Neutrophil (primary cell): ENCODE measurements around the gene HDGFL3.
"Not testable (repeated sequence)": the region's sequence is repeated elsewhere in the genome, so short reads cannot be mapped to it uniquely, and the experiment has no call there.

ENCODE experiments used
- H3K27ac ChIP-seq: fragments of 200-600 bp; sonication (generic); 2 replicates; pipeline ENCODE4 v1.5.1; 2016; ENCODE audit warnings: mild to moderate bottlenecking, moderate library complexity
- H3K27me3 ChIP-seq: fragments of 200-600 bp; sonication (generic); 2 replicates; pipeline ENCODE4 v1.6.0; 2016; ENCODE audit warnings: mild to moderate bottlenecking
- H3K36me3 ChIP-seq: fragments of 200-600 bp; sonication (generic); 2 replicates; pipeline ENCODE4 v1.5.1; 2017
- H3K4me1 ChIP-seq, 2 experiments: fragments of 200-600 bp in 1 of 2; sonication (generic) in 1 of 2; 1 replicate in 1 of 2; 2 replicates in 1 of 2; pipeline versions ENCODE4 v1.5.1 to v1.6.1; 2013 to 2016; ENCODE audit warnings: low read depth in 1 of 2, low read length in 1 of 2, mild to moderate bottlenecking in 1 of 2, moderate library complexity in 1 of 2; ENCODE audit not compliant: control insufficient read depth in 1 of 2, insufficient read depth in 1 of 2
- H3K4me3 ChIP-seq, 2 experiments: fragments of 200-600 bp in 1 of 2; sonication (generic) in 1 of 2; 1 replicate in 1 of 2; 2 replicates in 1 of 2; pipeline ENCODE4 v1.5.1; 2013 to 2016; ENCODE audit warnings: low read depth in 1 of 2, low read length in 1 of 2, mild to moderate bottlenecking in 1 of 2, moderate library complexity in 1 of 2
- H3K9me3 ChIP-seq: fragments of 200-600 bp; sonication (generic); 2 replicates; pipeline ENCODE4 v1.5.1; 2016
- TF ChIP-seq, protein P1 (sequence below): fragments of 200-600 bp; sonication (generic); IDR thresholded peaks from 2 replicates; pipeline ENCODE4 v1.5.1; 2016; ENCODE audit warnings: antibody characterized with exemption

Gene HDGFL3

DNA sequence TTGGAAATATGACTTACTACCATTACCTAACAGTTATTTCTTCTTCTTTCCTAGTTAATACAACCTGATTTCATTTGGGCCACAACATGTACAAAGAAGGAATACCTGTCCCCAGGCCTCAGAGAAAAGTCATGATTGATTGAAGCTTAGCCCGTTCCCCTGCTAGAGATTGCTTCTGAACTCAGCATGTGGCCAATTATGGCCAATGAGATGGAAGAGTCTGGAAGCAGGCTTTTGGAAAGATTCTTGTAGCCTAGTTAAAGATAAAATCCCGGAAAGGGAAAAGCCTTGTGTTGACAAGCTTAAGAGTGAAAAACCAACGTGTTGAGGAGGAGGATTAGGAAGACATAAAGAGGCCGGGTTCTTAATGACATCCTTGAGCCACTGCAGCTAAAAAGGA, 117.2 kb downstream of the HDGFL3 start:
- Histone ChIP-seq H3K9me3 (no peaks in the 10 kb centered on the region), H3K4me1 (peaks cover 0 to 4% of the 10 kb centered on the region in 2 experiments), H3K27me3 (no peaks in the 10 kb centered on the region), H3K27ac (no peak overlapping the region), H3K4me3 (no peak overlapping the region), H3K36me3 (no peaks in the 10 kb centered on the region)
- TF ChIP-seq, protein P1, sequence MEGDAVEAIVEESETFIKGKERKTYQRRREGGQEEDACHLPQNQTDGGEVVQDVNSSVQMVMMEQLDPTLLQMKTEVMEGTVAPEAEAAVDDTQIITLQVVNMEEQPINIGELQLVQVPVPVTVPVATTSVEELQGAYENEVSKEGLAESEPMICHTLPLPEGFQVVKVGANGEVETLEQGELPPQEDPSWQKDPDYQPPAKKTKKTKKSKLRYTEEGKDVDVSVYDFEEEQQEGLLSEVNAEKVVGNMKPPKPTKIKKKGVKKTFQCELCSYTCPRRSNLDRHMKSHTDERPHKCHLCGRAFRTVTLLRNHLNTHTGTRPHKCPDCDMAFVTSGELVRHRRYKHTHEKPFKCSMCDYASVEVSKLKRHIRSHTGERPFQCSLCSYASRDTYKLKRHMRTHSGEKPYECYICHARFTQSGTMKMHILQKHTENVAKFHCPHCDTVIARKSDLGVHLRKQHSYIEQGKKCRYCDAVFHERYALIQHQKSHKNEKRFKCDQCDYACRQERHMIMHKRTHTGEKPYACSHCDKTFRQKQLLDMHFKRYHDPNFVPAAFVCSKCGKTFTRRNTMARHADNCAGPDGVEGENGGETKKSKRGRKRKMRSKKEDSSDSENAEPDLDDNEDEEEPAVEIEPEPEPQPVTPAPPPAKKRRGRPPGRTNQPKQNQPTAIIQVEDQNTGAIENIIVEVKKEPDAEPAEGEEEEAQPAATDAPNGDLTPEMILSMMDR, result no peak

DNA sequence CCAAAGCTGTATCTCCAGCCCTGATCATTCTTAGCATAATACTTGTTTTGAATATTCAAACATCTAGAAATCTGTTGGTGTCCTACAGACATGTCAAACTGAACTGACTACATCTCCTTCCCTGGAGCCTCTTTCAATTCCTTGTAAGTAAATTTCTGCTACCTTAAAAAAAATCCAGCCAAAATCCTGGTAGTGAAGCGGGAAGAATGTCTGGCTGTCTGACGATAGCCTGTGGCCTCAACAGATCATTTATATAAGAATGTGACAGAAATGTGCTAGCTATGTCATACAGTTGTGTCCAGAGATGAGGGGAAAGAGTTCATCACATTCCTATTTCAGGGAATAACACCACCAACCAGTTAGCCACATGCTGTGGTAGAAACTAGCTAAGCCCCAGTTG, 118.7 kb downstream of the HDGFL3 start:
- Histone ChIP-seq H3K4me1 (peaks cover 0 to 4% of the 10 kb centered on the region in 2 experiments), H3K36me3 (no peaks in the 10 kb centered on the region), H3K9me3 (no peaks in the 10 kb centered on the region), H3K27me3 (no peaks in the 10 kb centered on the region), H3K27ac (no peak overlapping the region), H3K4me3 (no peak overlapping the region)
- TF ChIP-seq, protein P1, result no peak

DNA sequence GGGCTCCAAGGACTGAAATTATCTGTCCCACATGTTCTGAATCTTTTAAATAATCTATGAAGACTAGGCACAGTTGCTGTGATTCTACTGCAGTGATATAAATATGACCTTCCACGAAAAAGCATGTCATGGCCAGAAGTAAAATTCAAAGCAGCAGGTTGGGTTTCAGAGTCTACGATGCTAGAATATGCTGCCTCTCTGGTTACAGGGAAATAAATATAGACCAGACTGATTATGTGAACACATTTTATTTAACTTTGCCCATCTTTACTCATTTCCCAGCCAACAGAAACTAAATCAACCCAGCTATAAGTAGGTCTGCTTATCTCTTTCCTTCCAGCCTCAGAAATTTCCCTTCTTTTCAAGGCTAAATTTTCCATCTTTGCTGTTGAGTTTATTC, 120.0 kb downstream of the HDGFL3 start:
- H3K9me3 ChIP-seq, result no peaks in the 10 kb centered on the region
- no peak overlapping the region for H3K4me3 ChIP-seq
- TF ChIP-seq, protein P1, result no peak
- H3K27me3 ChIP-seq, result peaks cover 2% of the 10 kb centered on the region
- H3K36me3 ChIP-seq, result no peaks in the 10 kb centered on the region
- H3K27ac ChIP-seq, result no peak overlapping the region
- peaks cover 0 to 4% of the 10 kb centered on the region in 2 experiments for H3K4me1 ChIP-seq

DNA sequence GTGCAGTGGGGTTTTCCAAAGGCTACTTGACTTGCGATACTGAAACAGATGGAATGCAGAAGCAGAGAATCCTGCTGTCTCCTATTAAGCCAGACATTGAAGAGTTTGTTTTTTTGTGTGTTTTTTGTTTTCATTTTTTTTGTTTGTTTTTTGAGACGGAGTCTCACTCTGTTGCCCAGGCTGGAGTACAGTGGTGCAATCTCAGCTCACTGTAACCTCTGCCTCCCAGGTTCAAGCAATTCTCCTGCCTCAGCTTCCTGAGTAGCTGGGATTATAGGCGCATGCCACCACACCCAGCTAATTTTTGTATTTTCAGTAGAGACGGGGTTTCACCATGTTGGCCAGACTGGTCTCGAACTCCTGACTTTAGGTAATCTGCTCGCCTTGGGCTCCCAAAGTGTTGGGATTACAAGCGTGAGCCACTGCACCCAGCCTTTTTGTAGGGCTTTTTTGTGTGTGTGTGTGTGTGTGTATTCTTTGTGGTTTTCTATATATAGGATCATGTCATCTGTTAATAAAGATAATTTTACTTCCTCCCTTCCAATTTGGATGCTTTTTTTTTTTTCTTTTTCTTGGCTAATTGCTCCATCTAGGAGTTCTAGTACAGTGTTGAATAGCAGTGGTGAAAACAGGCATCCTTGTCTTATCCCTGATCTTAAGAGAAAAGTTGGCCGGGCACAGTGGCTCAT, 121.6 kb downstream of the HDGFL3 start:
- H3K4me3 ChIP-seq, H3K4me1 ChIP-seq, H3K36me3 ChIP-seq, H3K9me3 ChIP-seq, H3K27me3 ChIP-seq, H3K27ac ChIP-seq: not testable (repeated sequence)

DNA sequence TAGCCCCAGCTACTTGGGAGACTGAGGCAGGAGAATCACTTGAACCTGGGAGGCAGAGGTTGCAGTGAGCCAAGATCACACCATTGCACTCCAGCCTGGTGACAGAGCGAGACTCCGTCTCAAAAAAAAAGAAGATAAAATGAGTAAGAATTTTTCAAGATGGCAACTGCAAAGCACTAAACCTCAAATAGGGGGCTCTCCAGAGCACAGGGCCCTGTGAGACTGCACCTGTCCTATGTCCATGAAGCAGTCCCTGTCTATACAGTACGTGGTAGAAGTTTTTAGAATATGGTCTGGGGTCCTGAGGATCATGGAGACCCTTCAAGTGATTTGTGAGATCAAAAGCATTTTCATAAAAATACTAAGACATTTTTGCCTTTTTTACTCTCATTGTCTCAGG, 122.2 kb downstream of the HDGFL3 start:
- H3K4me1 ChIP-seq, H3K36me3 ChIP-seq, H3K9me3 ChIP-seq, H3K27ac ChIP-seq, H3K4me3 ChIP-seq: not testable (repeated sequence)
- H3K27me3 ChIP-seq, result peaks cover 13% of the 10 kb centered on the region

DNA sequence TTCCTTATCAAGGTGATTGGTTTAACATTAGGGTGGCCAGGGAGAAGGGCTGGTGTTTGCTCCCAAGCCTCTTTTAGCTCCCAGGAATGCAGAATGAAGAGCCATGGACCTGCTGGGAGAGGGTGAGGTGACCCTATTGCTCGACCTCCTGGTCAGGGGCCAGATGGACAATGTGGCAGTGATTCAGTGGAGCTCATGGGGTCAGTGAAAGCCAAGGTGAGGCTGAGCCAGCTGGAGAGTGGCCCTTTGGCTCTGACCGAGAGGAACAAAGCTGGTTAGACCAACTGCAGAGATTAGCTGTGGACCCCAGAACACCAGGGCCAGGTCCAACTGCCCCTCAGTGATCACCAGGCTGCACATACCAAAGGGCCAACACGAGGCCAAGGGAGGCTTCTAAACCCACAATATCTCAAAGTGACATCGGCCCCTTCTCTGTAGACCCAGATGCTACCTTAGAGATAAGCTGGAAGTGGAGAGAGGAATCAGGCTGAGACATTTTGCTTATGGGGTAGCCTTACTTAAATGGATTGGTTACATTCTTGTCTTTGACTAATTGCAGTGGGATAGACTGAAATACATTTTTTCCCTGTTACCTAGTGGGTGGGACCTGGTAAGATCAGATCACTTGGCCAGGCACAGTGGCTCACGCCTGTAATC, 124.8 kb downstream of the HDGFL3 start:
- no peaks in the 10 kb centered on the region for H3K4me1 ChIP-seq
- no peaks in the 10 kb centered on the region for H3K36me3 ChIP-seq
- H3K4me3 ChIP-seq, result no peak overlapping the region
- no peak overlapping the region for H3K27ac ChIP-seq
- peaks cover 39% of the 10 kb centered on the region for H3K27me3 ChIP-seq
- TF ChIP-seq, protein P1, result no peak
- H3K9me3 ChIP-seq, result no peaks in the 10 kb centered on the region
